ENCODE measurements around the gene HSP90AB1. TPM values are rescaled to one million over a fixed set of nuclear protein-coding genes. Genes with fewer than 3 reads are reported as not detected.

The HSP90AB1 gene
- total and polyA plus RNA-seq, 2 of the 8 experiments (the other 6 are each of a cell fraction or from before 2014, with no cell fraction given), result 1,564 to 2,297 TPM

DNA sequence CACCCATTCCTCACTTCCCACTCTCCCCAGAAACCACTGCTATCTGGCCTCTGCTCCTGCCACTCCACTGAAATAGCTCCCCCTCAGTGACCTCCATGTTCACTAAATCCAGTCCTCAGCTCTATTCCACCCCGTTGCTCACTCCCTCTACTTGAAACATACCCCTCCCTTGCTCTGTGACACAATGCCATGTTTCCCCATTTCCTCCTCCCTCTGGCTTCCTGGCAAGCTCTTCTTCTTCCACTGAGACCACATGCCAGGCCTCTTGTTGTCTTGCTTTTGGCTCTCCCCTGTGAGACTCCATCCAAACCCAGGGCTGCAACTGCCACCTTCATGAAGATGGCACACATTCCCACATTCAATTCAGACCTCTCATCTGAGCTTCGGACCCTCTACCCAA is 37.2 kb downstream of the HSP90AB1 start:
- Histone ChIP-seq H2AK5ac (ENCODE audit: low read depth, low read length) (no peak overlapping the region), H4K5ac (ENCODE audit: insufficient read length, low read depth, low read length) (no peak overlapping the region), H3K9me3 (ENCODE audit: insufficient read depth in 2 of 2, low read depth in 1 of 2, low read length in 1 of 2) (no peaks in the 10 kb centered on the region), H3K14ac (ENCODE audit: insufficient read length) (no peak overlapping the region), H3K27ac (ENCODE audit: low read depth, low read length) (no peak overlapping the region), H3K79me2 (ENCODE audit: control insufficient read depth in 1 of 2, insufficient read depth in 2 of 2, low read length in 2 of 2) (no peaks in the 10 kb centered on the region), H2BK15ac (ENCODE audit: low read length) (no peak overlapping the region), H3K4me1 (replicated peaks in 1 of 4; ENCODE audit: control insufficient read depth in 3 of 4, insufficient read depth in 4 of 4, low read length in 3 of 4) (no peaks in the 10 kb centered on the region; a peak in 1 of 7 replicates), H3K4ac (replicated peaks; ENCODE audit: insufficient read length, low read depth, low read length) (no peak overlapping the region), H4K91ac (replicated peaks; ENCODE audit: insufficient read length, low read length) (no peak overlapping the region), H2BK5ac (ENCODE audit: low read depth, low read length) (no peak overlapping the region), H3K18ac (ENCODE audit: extremely low read depth, low read length) (no peak overlapping the region), H3K23me2 (ENCODE audit: low read depth, low read length) (no peaks in the 10 kb centered on the region), H2AFZ (ENCODE audit: low read length) (no peak overlapping the region), H2BK12ac (ENCODE audit: low read depth, low read length) (no peak overlapping the region), H3K56ac (replicated peaks; ENCODE audit: insufficient read length, low read depth, low read length) (no peak overlapping the region), H2BK120ac (replicated peaks; ENCODE audit: low read depth, low read length) (no peak overlapping the region), H3K27me3 (replicated peaks in 1 of 4; ENCODE audit: control insufficient read depth in 3 of 4, extremely low read depth in 1 of 4, insufficient read depth in 3 of 4, low read length in 3 of 4) (peaks cover 0 to 4% (median 1%) of the 10 kb centered on the region in 4 experiments; a peak in 3 of 7 replicates), H3K79me1 (ENCODE audit: low read depth, low read length) (no peaks in the 10 kb centered on the region), H4K20me1 (replicated peaks in 1 of 2; ENCODE audit: control insufficient read depth in 1 of 2, insufficient read depth in 2 of 2, low read length in 2 of 2) (no peaks in the 10 kb centered on the region), H3K4me2 (ENCODE audit: insufficient read depth in 1 of 2, low read depth in 2 of 2, low read length in 2 of 2) (no peak overlapping the region), H3K23ac (ENCODE audit: insufficient read length) (no peak overlapping the region), H4K8ac (ENCODE audit: extremely low read depth, insufficient read depth, low read length) (no peak overlapping the region), H3K4me3 (ENCODE audit: extremely low read depth in 1 of 4, insufficient read depth in 2 of 4, low read depth in 3 of 4, low read length in 4 of 4) (no peak overlapping the region), H3K36me3 (ENCODE audit: control insufficient read depth in 2 of 4, insufficient read depth in 4 of 4, low read length in 3 of 4) (no peaks in the 10 kb centered on the region), H2BK20ac (ENCODE audit: low read length) (no peak overlapping the region), H3K9ac (replicated peaks in 1 of 4; ENCODE audit: extremely low read depth in 1 of 4, low read depth in 3 of 4, low read length in 3 of 4) (no peak overlapping the region)
- CTCF ChIA-PET (ENCODE audit: partially characterized antibody), result interaction anchor here (1.0 to 4.7 kb wide), 6 partner anchors 8 to 55 kb away, joined by 3 to 29 read pairs (median 6); no protein-coding TSS in a partner anchor
- 74% methylated on average over 2 of the region's 2 CpGs; no CpG with 5 or more reads in 1 of the 2 experiments for WGBS, 2 experiments (ENCODE audit: extremely low coverage in 1 of 2, insufficient coverage in 1 of 2, insufficient read length in 1 of 2, insufficient replicate concordance in 2 of 2, low coverage in 1 of 2, low lambda C conversion rate in 2 of 2, missing lambda C conversion rate in 1 of 2)
- FAIRE-seq (no peak), DNase-seq (ENCODE audit: low read depth in 1 of 2, low spot score in 2 of 2) (no peak)
- POLR2A ChIA-PET (ENCODE audit: partially characterized antibody), result interaction anchor here (0.7 to 2.0 kb wide), 8 partner anchors 10 to 44 kb away, joined by 3 to 8 read pairs (median 4); partner anchors contain the start of gene AARS2
- TF ChIP-seq CHD2 (IDR thresholded peaks at IDR 0.05; ENCODE audit: low read length) (no peak), RNF2 (IDR thresholded peaks at IDR 0.05; ENCODE audit: borderline replicate concordance, low read depth, low read length, missing control alignments, poor library complexity, severe bottlenecking) (no peak), HDAC2 (IDR thresholded peaks at IDR 0.05; ENCODE audit: borderline replicate concordance in 1 of 2, low read depth in 2 of 2, low read length in 2 of 2) (no peak), BCL11A (IDR thresholded peaks at IDR 0.05; ENCODE audit: low read depth in 2 of 2, low read length in 2 of 2) (no peak), TCF12 (IDR thresholded peaks at IDR 0.05; ENCODE audit: low read depth, low read length) (no peak), TAF1 (IDR thresholded peaks at IDR 0.05; ENCODE audit: low read depth, low read length) (no peak), BACH1 (IDR thresholded peaks at IDR 0.05; ENCODE audit: low read length) (no peak), CEBPB (IDR thresholded peaks at IDR 0.05; ENCODE audit: low read depth, low read length) (no peak), GTF2F1 (IDR thresholded peaks at IDR 0.05; ENCODE audit: borderline replicate concordance, low read depth, low read length) (no peak), JUN (IDR thresholded peaks at IDR 0.05; ENCODE audit: low read depth, low read length) (no peak)
